K562 (cell line): Measurements from ENCODE around the gene KIR3DL1.

Experiments
- CREB1 ChIP-seq, 2 experiments: sonication (generic) in 1 of 2; formaldehyde crosslinking in 1 of 2; IDR thresholded peaks; 2 replicates each; pipeline versions ENCODE4 v1.6.1 to v1.8.0; 2012 to 2022; ENCODE audit warnings: inconsistent platforms in 1 of 2, mild to moderate bottlenecking in 1 of 2, missing genetic modification reagents in 1 of 2, moderate library complexity in 1 of 2
- FIP1L1 ChIP-seq: fragments of 200-400 bp; formaldehyde crosslinking; IDR thresholded peaks from 2 replicates; pipeline ENCODE4 v1.6.1; 2018; ENCODE audit warnings: mild to moderate bottlenecking, low read depth, low read length; ENCODE audit not compliant: poor library complexity, severe bottlenecking
- GABPB1 ChIP-seq: sonication (generic); formaldehyde crosslinking; IDR thresholded peaks from 2 replicates; pipeline ENCODE4 v1.8.0; 2022; ENCODE audit warnings: mild to moderate bottlenecking, missing genetic modification reagents
- TAF1 ChIP-seq: IDR thresholded peaks from 2 replicates; pipeline ENCODE4 v1.6.1; 2011; ENCODE audit warnings: mild to moderate bottlenecking, low read length, moderate library complexity; ENCODE audit not compliant: insufficient read depth, control insufficient read depth, severe bottlenecking; ENCODE audit errors: extremely low read depth
- YY1 ChIP-seq, 3 experiments: IDR thresholded peaks; 2 replicates each; pipeline ENCODE4 v1.6.1; 2011; ENCODE audit warnings: low read length in 2 of 3, mild to moderate bottlenecking in 2 of 3, moderate library complexity in 2 of 3, borderline replicate concordance in 1 of 3, control low read depth in 1 of 3, low read depth in 1 of 3; ENCODE audit not compliant: insufficient read depth in 3 of 3, insufficient replicate concordance in 2 of 3, control insufficient read depth in 1 of 3, insufficient read length in 1 of 3; ENCODE audit errors: extremely low read depth in 1 of 3
- TF ChIP-seq, protein P1 (sequence below), 3 experiments: IDR thresholded peaks in 2 of 3; conservative IDR thresholded peaks in 1 of 3; 2 replicates each; pipeline ENCODE4 v1.5.1; 2011 to 2012; ENCODE audit warnings: low read length in 3 of 3, mild to moderate bottlenecking in 3 of 3, control low read depth in 2 of 3, improper control_type of control experiment in 1 of 3, inconsistent platforms in 1 of 3, low read depth in 1 of 3, mixed read lengths in 1 of 3, moderate library complexity in 1 of 3; ENCODE audit not compliant: insufficient read depth in 2 of 3
- TF ChIP-seq, protein P2 (sequence below): sonication (generic); formaldehyde crosslinking; IDR thresholded peaks from 2 replicates; pipeline ENCODE4 v1.8.1; 2023; ENCODE audit warnings: mild to moderate bottlenecking, missing genetic modification reagents, moderate library complexity

DNA sequence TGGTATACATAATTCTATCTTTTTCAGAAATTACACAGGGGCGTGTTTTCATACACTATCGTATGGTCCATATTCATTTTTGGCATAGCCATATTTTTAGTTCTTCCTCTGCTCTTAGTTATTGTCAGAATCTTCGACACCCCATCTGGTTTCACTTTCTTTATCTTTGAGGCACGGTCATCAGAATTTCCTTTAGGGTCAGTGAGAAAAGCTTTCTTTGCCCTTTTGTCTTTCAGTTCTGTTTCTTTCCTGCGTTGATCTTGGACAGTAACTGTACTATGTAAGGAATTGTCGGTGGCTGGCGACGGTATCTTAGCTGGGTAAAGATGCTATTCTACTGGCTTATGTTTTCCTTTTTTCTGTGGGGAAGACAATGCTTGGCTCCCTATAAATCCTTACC, 23.5 kb upstream of the KIR3DL1 start:
- TF ChIP-seq, protein P1, sequence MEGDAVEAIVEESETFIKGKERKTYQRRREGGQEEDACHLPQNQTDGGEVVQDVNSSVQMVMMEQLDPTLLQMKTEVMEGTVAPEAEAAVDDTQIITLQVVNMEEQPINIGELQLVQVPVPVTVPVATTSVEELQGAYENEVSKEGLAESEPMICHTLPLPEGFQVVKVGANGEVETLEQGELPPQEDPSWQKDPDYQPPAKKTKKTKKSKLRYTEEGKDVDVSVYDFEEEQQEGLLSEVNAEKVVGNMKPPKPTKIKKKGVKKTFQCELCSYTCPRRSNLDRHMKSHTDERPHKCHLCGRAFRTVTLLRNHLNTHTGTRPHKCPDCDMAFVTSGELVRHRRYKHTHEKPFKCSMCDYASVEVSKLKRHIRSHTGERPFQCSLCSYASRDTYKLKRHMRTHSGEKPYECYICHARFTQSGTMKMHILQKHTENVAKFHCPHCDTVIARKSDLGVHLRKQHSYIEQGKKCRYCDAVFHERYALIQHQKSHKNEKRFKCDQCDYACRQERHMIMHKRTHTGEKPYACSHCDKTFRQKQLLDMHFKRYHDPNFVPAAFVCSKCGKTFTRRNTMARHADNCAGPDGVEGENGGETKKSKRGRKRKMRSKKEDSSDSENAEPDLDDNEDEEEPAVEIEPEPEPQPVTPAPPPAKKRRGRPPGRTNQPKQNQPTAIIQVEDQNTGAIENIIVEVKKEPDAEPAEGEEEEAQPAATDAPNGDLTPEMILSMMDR (IDR thresholded peaks at IDR 0.05 in 2 of 3, conservative IDR thresholded peaks at IDR 0.05 in 1 of 3; ENCODE audit: insufficient read depth in 2 of 3, low read depth in 1 of 3, low read length in 3 of 3): no peak
- TF ChIP-seq, protein P2, sequence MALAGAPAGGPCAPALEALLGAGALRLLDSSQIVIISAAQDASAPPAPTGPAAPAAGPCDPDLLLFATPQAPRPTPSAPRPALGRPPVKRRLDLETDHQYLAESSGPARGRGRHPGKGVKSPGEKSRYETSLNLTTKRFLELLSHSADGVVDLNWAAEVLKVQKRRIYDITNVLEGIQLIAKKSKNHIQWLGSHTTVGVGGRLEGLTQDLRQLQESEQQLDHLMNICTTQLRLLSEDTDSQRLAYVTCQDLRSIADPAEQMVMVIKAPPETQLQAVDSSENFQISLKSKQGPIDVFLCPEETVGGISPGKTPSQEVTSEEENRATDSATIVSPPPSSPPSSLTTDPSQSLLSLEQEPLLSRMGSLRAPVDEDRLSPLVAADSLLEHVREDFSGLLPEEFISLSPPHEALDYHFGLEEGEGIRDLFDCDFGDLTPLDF: no peak
- no peak for TF ChIP-seq YY1 (IDR thresholded peaks at IDR 0.05; ENCODE audit: borderline replicate concordance in 1 of 3, control insufficient read depth in 1 of 3, extremely low read depth in 1 of 3, insufficient read depth in 3 of 3, insufficient read length in 1 of 3, insufficient replicate concordance in 2 of 3, low read depth in 1 of 3, low read length in 2 of 3)
- TF ChIP-seq CREB1 (IDR thresholded peaks at IDR 0.05): no peak
- no peak for TF ChIP-seq CREB1 (CRISPR knock-in tag; IDR thresholded peaks at IDR 0.05)
- TF ChIP-seq TAF1: no peak
- TF ChIP-seq FIP1L1: no peak
- TF ChIP-seq GABPB1 (CRISPR knock-in tag): no peak
